Stimulated activated CD4-positive, alpha-beta T cell treated with anti-CD3 and anti-CD28 coated beads, Interleukin-2, amount 100 ng/mL, for 24 hours (primary cell): Measurements from ENCODE around the gene SLC30A5.

ENCODE experiments used
- DNase-seq, 2 donors: peaks; one replicate each; pipeline ENCODE4 v3.0.0-alpha.2; 2020

SLC30A5 gene

DNA sequence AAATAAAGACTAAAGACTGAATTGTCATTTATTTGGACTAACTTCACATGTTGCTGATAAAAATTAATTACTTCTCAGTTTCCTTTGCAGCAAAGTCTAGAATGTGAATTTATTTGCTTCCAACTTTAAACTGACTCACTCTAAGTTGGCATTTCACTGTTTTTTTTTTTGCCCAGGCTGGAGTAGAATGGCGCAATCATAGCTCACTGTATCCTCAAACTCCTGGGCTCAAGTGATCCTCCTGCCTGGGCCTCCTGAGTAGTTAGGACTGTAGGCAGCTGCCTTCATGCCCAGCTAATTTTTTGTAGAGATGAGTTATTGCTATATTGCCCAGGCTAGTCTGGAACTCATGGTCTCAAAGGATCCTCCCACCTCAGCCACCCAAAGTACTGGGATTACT lies 76.7 kb downstream of the SLC30A5 start:
- no peak for DNase-seq

GRCh38 chr5:69170969-69171368 lies 77.2 kb downstream of the SLC30A5 start:
- no peak for DNase-seq
